Measurements from ENCODE around the gene GATM.
"Not testable (repeated sequence)": the region's sequence is repeated elsewhere in the genome, so short reads cannot be mapped to it uniquely, and the experiment has no call there.

DNA sequence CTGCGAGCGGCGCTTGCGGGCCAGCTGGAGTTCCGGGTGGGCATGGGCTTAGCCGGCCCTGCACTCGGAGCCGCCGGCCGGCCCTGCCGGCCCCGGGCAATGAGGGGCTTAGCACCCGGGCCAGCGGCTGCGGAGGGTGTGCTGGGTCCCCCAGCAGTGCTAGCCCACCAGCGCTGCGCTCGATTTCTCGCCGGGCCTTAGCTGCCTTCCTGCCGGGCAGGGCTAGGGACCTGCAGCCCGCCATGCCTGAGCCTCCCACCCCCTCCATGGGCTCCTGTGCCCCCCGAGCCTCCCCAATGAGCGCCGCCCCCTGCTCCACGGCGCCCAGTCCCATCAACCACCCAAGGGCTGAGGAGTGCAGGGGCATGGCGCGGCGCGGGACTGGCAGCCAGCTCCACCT lies 64.2 kb downstream of the GATM start:
- TF ChIP-seq, protein P1, sequence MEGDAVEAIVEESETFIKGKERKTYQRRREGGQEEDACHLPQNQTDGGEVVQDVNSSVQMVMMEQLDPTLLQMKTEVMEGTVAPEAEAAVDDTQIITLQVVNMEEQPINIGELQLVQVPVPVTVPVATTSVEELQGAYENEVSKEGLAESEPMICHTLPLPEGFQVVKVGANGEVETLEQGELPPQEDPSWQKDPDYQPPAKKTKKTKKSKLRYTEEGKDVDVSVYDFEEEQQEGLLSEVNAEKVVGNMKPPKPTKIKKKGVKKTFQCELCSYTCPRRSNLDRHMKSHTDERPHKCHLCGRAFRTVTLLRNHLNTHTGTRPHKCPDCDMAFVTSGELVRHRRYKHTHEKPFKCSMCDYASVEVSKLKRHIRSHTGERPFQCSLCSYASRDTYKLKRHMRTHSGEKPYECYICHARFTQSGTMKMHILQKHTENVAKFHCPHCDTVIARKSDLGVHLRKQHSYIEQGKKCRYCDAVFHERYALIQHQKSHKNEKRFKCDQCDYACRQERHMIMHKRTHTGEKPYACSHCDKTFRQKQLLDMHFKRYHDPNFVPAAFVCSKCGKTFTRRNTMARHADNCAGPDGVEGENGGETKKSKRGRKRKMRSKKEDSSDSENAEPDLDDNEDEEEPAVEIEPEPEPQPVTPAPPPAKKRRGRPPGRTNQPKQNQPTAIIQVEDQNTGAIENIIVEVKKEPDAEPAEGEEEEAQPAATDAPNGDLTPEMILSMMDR (conservative IDR thresholded peaks at IDR 0.05; ENCODE audit: low read length): not testable (repeated sequence)
- not testable (repeated sequence) for TF ChIP-seq EZH2phosphoT487 (IDR thresholded peaks at IDR 0.05; ENCODE audit: borderline replicate concordance)

Data from Loucy (cell line).